ENCODE results near the gene RSPO4. TPM values are rescaled to one million over a fixed set of nuclear protein-coding genes. Genes with fewer than 3 reads are reported as not detected.

The RSPO4 gene
- total RNA-seq, 2 donors from 2014 or later, result 0.08 to 0.12 TPM

DNA sequence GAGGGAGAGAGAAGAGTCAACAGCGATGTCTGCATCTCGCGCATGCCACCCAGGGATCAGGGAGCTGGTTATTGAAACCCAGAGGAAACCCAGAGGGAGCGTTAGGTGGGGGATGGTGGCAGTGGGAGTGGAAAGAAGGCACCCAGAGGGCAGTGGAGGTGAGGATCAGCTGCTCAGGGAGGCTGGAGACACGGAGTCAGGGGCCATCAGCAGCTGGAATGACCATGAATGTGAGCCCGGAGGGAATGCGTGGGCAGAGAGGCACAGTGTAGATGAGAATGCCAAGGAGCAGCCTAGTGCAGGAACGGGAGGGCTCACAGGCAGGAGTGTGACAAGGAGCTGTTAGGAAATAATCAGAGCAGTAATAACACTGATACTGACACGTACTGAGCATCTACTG is 36.2 kb downstream of the RSPO4 start:
- TF ChIP-seq, protein P1, sequence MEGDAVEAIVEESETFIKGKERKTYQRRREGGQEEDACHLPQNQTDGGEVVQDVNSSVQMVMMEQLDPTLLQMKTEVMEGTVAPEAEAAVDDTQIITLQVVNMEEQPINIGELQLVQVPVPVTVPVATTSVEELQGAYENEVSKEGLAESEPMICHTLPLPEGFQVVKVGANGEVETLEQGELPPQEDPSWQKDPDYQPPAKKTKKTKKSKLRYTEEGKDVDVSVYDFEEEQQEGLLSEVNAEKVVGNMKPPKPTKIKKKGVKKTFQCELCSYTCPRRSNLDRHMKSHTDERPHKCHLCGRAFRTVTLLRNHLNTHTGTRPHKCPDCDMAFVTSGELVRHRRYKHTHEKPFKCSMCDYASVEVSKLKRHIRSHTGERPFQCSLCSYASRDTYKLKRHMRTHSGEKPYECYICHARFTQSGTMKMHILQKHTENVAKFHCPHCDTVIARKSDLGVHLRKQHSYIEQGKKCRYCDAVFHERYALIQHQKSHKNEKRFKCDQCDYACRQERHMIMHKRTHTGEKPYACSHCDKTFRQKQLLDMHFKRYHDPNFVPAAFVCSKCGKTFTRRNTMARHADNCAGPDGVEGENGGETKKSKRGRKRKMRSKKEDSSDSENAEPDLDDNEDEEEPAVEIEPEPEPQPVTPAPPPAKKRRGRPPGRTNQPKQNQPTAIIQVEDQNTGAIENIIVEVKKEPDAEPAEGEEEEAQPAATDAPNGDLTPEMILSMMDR (IDR thresholded peaks at IDR 0.05), result no peak
- H3K9me3 ChIP-seq, result no peaks in the 10 kb centered on the region
- intact Hi-C loops (cut with DNase I), result no loop called here
- H3K4me3 ChIP-seq, result no peak overlapping the region
- no peaks in the 10 kb centered on the region for H3K36me3 ChIP-seq
- H3K27ac ChIP-seq, result no peak overlapping the region
- H3K4me1 ChIP-seq, result no peaks in the 10 kb centered on the region
- H3K27me3 ChIP-seq, result no peaks in the 10 kb centered on the region
- DNase-seq, result no peak
- H3K9ac ChIP-seq (ENCODE audit: low read depth in 2 of 2, low read length in 2 of 2), result no peak overlapping the region

DNA sequence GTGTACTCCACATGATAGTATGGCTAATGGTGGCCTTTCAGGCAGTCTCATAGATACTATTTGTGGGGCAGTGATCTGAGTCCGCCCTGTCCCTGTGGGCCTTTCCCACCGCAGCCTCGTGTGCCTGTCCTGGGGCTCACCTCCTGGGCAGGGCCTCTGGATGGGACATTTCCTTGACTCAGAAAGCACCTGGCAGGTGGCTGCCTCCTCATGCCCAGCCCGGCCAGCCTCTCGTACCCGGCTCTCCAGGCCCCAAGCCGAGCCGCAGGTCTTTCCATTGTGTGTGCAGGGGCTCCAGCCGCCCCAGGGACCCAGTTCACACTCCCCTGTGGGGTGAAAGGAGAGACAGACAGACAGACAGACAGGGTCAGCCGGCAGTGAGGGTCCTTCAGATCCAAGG is 38.3 kb downstream of the RSPO4 start:
- H3K9me3 ChIP-seq, result no peaks in the 10 kb centered on the region
- intact Hi-C loops (cut with DNase I), result no loop called here
- no peaks in the 10 kb centered on the region for H3K36me3 ChIP-seq
- DNase-seq, result no peak
- no peak overlapping the region for H3K4me3 ChIP-seq
- H3K4me1 ChIP-seq, result no peaks in the 10 kb centered on the region
- no peak overlapping the region for H3K27ac ChIP-seq
- no peak overlapping the region for H3K9ac ChIP-seq (ENCODE audit: low read depth in 2 of 2, low read length in 2 of 2)
- no peaks in the 10 kb centered on the region for H3K27me3 ChIP-seq
- TF ChIP-seq, protein P1 (IDR thresholded peaks at IDR 0.05), result no peak

DNA sequence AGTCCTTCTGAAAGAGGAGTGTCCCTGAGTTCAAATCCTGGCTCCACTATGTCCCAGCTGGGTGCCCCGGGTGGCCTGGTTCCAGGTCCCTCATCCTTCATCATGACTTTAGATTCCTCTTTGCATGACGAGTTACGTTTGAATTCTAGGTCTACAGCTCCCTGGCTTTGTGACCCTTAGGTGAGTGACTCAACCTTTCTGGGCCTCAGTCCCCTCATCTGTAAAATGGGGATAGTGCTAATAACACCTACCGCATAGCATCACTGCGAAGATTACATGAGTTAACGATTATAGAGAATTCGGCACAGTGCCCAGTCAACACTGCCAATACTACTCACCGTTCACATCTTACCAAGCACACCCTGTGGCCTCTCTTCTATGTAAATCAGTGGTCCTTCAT is 39.4 kb downstream of the RSPO4 start:
- H3K36me3 ChIP-seq, result no peaks in the 10 kb centered on the region
- H3K4me1 ChIP-seq, result no peaks in the 10 kb centered on the region
- H3K27me3 ChIP-seq, result no peaks in the 10 kb centered on the region
- DNase-seq, result no peak
- intact Hi-C loops (cut with DNase I), result no loop called here
- H3K9ac ChIP-seq (ENCODE audit: low read depth in 2 of 2, low read length in 2 of 2), result no peak overlapping the region
- no peak overlapping the region for H3K4me3 ChIP-seq
- no peaks in the 10 kb centered on the region for H3K9me3 ChIP-seq
- TF ChIP-seq, protein P1 (IDR thresholded peaks at IDR 0.05), result no peak
- no peak overlapping the region for H3K27ac ChIP-seq

DNA sequence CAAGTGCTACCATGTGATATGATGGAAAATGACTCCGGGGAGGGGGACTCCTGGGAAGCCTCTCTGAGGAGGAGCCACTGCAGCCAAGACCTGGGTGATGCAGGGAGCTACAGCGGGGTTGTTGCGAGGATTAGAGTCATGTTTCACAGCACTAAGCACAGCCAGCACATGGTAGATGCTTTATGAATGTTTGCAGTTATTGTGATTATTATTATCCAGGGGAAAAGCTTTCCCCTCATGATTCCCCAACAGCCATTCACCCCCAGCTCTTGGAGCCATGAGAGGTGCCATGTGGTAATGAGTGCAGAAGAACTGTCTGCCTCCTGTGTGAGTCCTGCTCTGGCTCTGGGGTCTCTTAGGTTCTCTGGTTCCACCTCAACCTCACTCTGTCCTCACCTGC is 39.9 kb downstream of the RSPO4 start:
- Histone ChIP-seq H3K4me3 (no peak overlapping the region), H3K4me1 (no peaks in the 10 kb centered on the region), H3K36me3 (no peaks in the 10 kb centered on the region), H3K9me3 (no peaks in the 10 kb centered on the region), H3K27me3 (no peaks in the 10 kb centered on the region), H3K27ac (no peak overlapping the region), H3K9ac (ENCODE audit: low read depth in 2 of 2, low read length in 2 of 2) (no peak overlapping the region)
- TF ChIP-seq, protein P1 (IDR thresholded peaks at IDR 0.05), result no peak
- DNase-seq, result no peak
- intact Hi-C loops (cut with DNase I), result no loop called here

DNA sequence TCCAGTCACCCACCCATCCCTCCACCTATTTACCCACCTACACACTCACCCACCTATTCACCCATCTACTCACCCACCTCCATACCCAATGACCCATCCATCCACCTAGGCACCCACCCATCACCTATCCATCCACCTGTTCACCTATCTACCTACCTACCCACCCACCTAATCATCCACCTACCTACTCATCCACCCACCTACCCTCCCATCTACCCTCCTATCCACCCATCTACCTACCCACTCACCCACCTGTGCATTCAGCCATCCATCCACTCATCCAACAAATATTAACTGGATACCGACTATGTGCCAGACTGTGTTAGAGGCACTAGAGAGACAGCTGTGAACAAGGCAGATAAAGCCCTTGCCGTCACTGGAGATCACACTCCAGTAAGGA is 40.3 kb downstream of the RSPO4 start:
- Histone ChIP-seq H3K9ac (ENCODE audit: low read depth in 2 of 2, low read length in 2 of 2) (no peak overlapping the region), H3K27ac (no peak overlapping the region), H3K9me3 (no peaks in the 10 kb centered on the region), H3K36me3 (no peaks in the 10 kb centered on the region), H3K27me3 (no peaks in the 10 kb centered on the region), H3K4me3 (no peak overlapping the region), H3K4me1 (no peaks in the 10 kb centered on the region)
- intact Hi-C loops (cut with DNase I), result no loop called here
- TF ChIP-seq, protein P1 (IDR thresholded peaks at IDR 0.05), result no peak
- DNase-seq, result no peak

Measured in colonic mucosa (tissue), 4 donors.